HL-60/S4 (cell line): ENCODE results near the gene FOXN3.

ENCODE experiments used
- in situ Hi-C: fragments of 300-500 bp; cut with MboI; formaldehyde crosslinking; loops from 2 replicates; pipeline ENCODE4 v1.14.3; 2022; ENCODE audit warnings: low sequenced_read_pairs

FOXN3 gene

GRCh38 chr14:89435492-89435891 lies 18.5 kb upstream of the FOXN3 start:
- in situ Hi-C loops, result no loop called here

GRCh38 chr14:89432226-89432625 lies 15.2 kb upstream of the FOXN3 start:
- in situ Hi-C loops, result no loop called here

GRCh38 chr14:89430391-89431236 lies 13.6 kb upstream of the FOXN3 start:
- in situ Hi-C loops, result no loop called here

- in situ Hi-C loops, result loop anchor here (10.0 kb wide), 1 partner anchor 385 kb away; no protein-coding TSS in a partner anchor
These were observed 12.5 kb upstream of the FOXN3 start for GRCh38 chr14:89429199-89430181.

- in situ Hi-C loops, result loop anchor here (10.0 kb wide), 1 partner anchor 384 kb away; no protein-coding TSS in a partner anchor
These were observed 11.6 kb upstream of the FOXN3 start for GRCh38 chr14:89428546-89429198.

- in situ Hi-C loops, result loop anchor here (10.0 kb wide), 1 partner anchor 383 kb away; no protein-coding TSS in a partner anchor
These were observed 11.1 kb upstream of the FOXN3 start for GRCh38 chr14:89428173-89428523.

- in situ Hi-C loops, result loop anchor here (10.0 kb wide), 1 partner anchor 383 kb away; no protein-coding TSS in a partner anchor
These were observed 10.6 kb upstream of the FOXN3 start for GRCh38 chr14:89427426-89428172.

GRCh38 chr14:89425931-89426330 lies 8.9 kb upstream of the FOXN3 start:
- in situ Hi-C loops, result loop anchor here (10.0 kb wide), 1 partner anchor 381 kb away; no protein-coding TSS in a partner anchor

GRCh38 chr14:89424241-89424640 lies 7.2 kb upstream of the FOXN3 start:
- in situ Hi-C loops, result loop anchor here (10.0 kb wide), 1 partner anchor 379 kb away; no protein-coding TSS in a partner anchor

- in situ Hi-C loops, result loop anchor here (10.0 kb wide), 1 partner anchor 378 kb away; no protein-coding TSS in a partner anchor
These were observed 5.9 kb upstream of the FOXN3 start for GRCh38 chr14:89422952-89423345.

GRCh38 chr14:89422181-89422951 lies 5.3 kb upstream of the FOXN3 start:
- in situ Hi-C loops, result loop anchor here (10.0 kb wide), 1 partner anchor 378 kb away; no protein-coding TSS in a partner anchor

- in situ Hi-C loops, result loop anchor here (10.0 kb wide), 1 partner anchor 376 kb away; no protein-coding TSS in a partner anchor
These were observed 3.5 kb upstream of the FOXN3 start for GRCh38 chr14:89420502-89420901.

GRCh38 chr14:89419973-89420482 lies 3.0 kb upstream of the FOXN3 start:
- in situ Hi-C loops, result loop anchor here (10.0 kb wide), 1 partner anchor 375 kb away; no protein-coding TSS in a partner anchor

- in situ Hi-C loops, result no loop called here
These were observed 1.9 kb upstream of the FOXN3 start for GRCh38 chr14:89418976-89419375.

- in situ Hi-C loops, result no loop called here
These were observed 1.4 kb upstream of the FOXN3 start for GRCh38 chr14:89418452-89418851.

- in situ Hi-C loops, result no loop called here
These were observed 612 bp upstream of the FOXN3 start for GRCh38 chr14:89417465-89418225.

- in situ Hi-C loops, result no loop called here
These were observed 734 bp downstream of the FOXN3 start for GRCh38 chr14:89416002-89416995.
